DND-41 (cell line): Measurements from ENCODE around the gene CENPU.

ENCODE experiments used
- ATAC-seq: fragments of 200-7000 bp; cut with Tn5 transposase; 3 replicates; pipeline ENCODE4 v1.9.1; 2021; ENCODE audit warnings: low read depth; ENCODE audit not compliant: insufficient read depth
- DNase-seq: peaks from one replicate; pipeline ENCODE4 v3.0.0-alpha.2; 2020
- H2AFZ ChIP-seq: 2 replicates; pipeline ENCODE4 v1.6.0; 2012; ENCODE audit warnings: low read depth, low read length
- H3K27ac ChIP-seq: 2 replicates; pipeline ENCODE4 v1.5.1; 2012; ENCODE audit warnings: low read length, inconsistent platforms
- H3K27me3 ChIP-seq: fragments of 200-600 bp; sonication (generic); 2 replicates; pipeline ENCODE4 v1.6.0; 2012; ENCODE audit warnings: low read length, mild to moderate bottlenecking, inconsistent platforms; ENCODE audit not compliant: insufficient read depth, poor library complexity
- H3K36me3 ChIP-seq: 2 replicates; pipeline ENCODE4 v1.5.1; 2012; ENCODE audit warnings: low read length, inconsistent platforms; ENCODE audit not compliant: insufficient read depth
- H3K4me1 ChIP-seq: 2 replicates; pipeline ENCODE4 v1.5.1; 2012; ENCODE audit warnings: mild to moderate bottlenecking, low read length; ENCODE audit not compliant: insufficient read depth
- H3K4me2 ChIP-seq: 2 replicates; pipeline ENCODE4 v1.6.0; 2012; ENCODE audit warnings: mild to moderate bottlenecking, moderate library complexity, low read length, inconsistent platforms; ENCODE audit not compliant: insufficient read depth
- H3K4me3 ChIP-seq, 2 experiments: fragments of 200-600 bp in 1 of 2; shearing (Covaris generic) in 1 of 2; 2 replicates each; pipeline ENCODE4 v1.5.1; 2012 to 2016; ENCODE audit warnings: inconsistent platforms in 2 of 2, low read length in 2 of 2, mild to moderate bottlenecking in 2 of 2, low read depth in 1 of 2, moderate library complexity in 1 of 2
- H3K79me2 ChIP-seq: 2 replicates; pipeline ENCODE4 v1.6.0; 2012; ENCODE audit warnings: low read length, inconsistent platforms; ENCODE audit not compliant: insufficient read depth
- H3K9ac ChIP-seq: 2 replicates; pipeline ENCODE4 v1.6.0; 2012; ENCODE audit warnings: low read depth, mild to moderate bottlenecking, inconsistent platforms, low read length, moderate library complexity
- H3K9me3 ChIP-seq: 2 replicates; pipeline ENCODE4 v1.5.1; 2012; ENCODE audit warnings: low read length, moderate library complexity, mild to moderate bottlenecking, inconsistent platforms; ENCODE audit not compliant: insufficient read depth, severe bottlenecking
- H4K20me1 ChIP-seq: 2 replicates; pipeline ENCODE4 v1.6.0; 2012; ENCODE audit warnings: low read length; ENCODE audit not compliant: insufficient read depth
- CTCF ChIP-seq: IDR thresholded peaks from 2 replicates; pipeline ENCODE4 v1.5.1; 2012; ENCODE audit warnings: borderline replicate concordance, low read length, moderate library complexity, mild to moderate bottlenecking; ENCODE audit not compliant: poor library complexity, severe bottlenecking; ENCODE audit errors: extremely low read depth
- EZH2 ChIP-seq: IDR thresholded peaks from 3 replicates; pipeline ENCODE4 v1.6.1; 2012; ENCODE audit warnings: borderline replicate concordance, low read depth, mild to moderate bottlenecking, moderate library complexity, low read length, inconsistent platforms; ENCODE audit not compliant: severe bottlenecking

CENPU gene

GRCh38 chr4:184748251-184748652, 14.4 kb upstream of the CENPU start:
- H4K20me1 ChIP-seq: no peaks in the 10 kb centered on the region
- H3K9me3 ChIP-seq: no peaks in the 10 kb centered on the region
- H3K4me1 ChIP-seq: peaks cover 9% of the 10 kb centered on the region; the same call in 1 of the 2 replicates
- ATAC-seq (no peak), DNase-seq (no peak)
- H2AFZ ChIP-seq: no peak overlapping the region
- H3K4me3 ChIP-seq: no peak overlapping the region
- H3K4me2 ChIP-seq: no peak overlapping the region
- peaks cover 4% of the 10 kb centered on the region for H3K27me3 ChIP-seq
- no peaks in the 10 kb centered on the region for H3K36me3 ChIP-seq
- H3K79me2 ChIP-seq: no peaks in the 10 kb centered on the region
- no peak overlapping the region for H3K27ac ChIP-seq
- no peak for TF ChIP-seq CTCF
- TF ChIP-seq EZH2: no peak
- H3K9ac ChIP-seq: no peak overlapping the region

GRCh38 chr4:184747034-184747830, 13.3 kb upstream of the CENPU start:
- DNase-seq: no peak
- Histone ChIP-seq H3K4me3 (no peak overlapping the region), H3K4me1 (peaks cover 9% of the 10 kb centered on the region; the same call in 1 of the 2 replicates), H3K9ac (no peak overlapping the region), H2AFZ (peak overlapping the region; percentile 17; the same call in 1 of the 2 replicates), H3K9me3 (no peaks in the 10 kb centered on the region), H3K27me3 (peaks cover 4% of the 10 kb centered on the region), H3K79me2 (no peaks in the 10 kb centered on the region), H3K36me3 (no peaks in the 10 kb centered on the region), H4K20me1 (no peaks in the 10 kb centered on the region), H3K4me2 (no peak overlapping the region), H3K27ac (no peak overlapping the region)
- ATAC-seq: no peak
- no peak for TF ChIP-seq EZH2
- no peak for TF ChIP-seq CTCF

GRCh38 chr4:184745831-184746795, 12.2 kb upstream of the CENPU start:
- Histone ChIP-seq H4K20me1 (no peaks in the 10 kb centered on the region), H3K36me3 (no peaks in the 10 kb centered on the region), H3K4me1 (peaks cover 9% of the 10 kb centered on the region; the same call in 1 of the 2 replicates), H2AFZ (peak overlapping the region; percentile 14; the same call in 1 of the 2 replicates), H3K9me3 (no peaks in the 10 kb centered on the region), H3K79me2 (no peaks in the 10 kb centered on the region), H3K27me3 (peaks cover 4% of the 10 kb centered on the region), H3K9ac (no peak overlapping the region), H3K27ac (no peak overlapping the region), H3K4me2 (no peak overlapping the region), H3K4me3 (no peak overlapping the region)
- DNase-seq (peak; percentile 68), ATAC-seq (peak; percentile 81)
- TF ChIP-seq CTCF (peak; percentile 73), EZH2 (no peak)
